Measurements from ENCODE around the gene GAA. TPM values are rescaled to one million over a fixed set of nuclear protein-coding genes. Genes with fewer than 3 reads are reported as not detected.
"Not testable (repeated sequence)": the region's sequence is repeated elsewhere in the genome, so short reads cannot be mapped to it uniquely, and the experiment has no call there.

GAA gene
- total RNA-seq, 3 donors from 2014 or later: 40.6 to 80.3 (median 56.5) TPM

GRCh38 chr17:80153004-80153403 is 51.6 kb downstream of the GAA start:
- TF ChIP-seq POLR2A (IDR thresholded peaks at IDR 0.05) (no peak), POLR2AphosphoS5 (IDR thresholded peaks at IDR 0.05) (no peak), CTCF (IDR thresholded peaks at IDR 0.05) (no peak)

GRCh38 chr17:80154166-80154565 is 52.8 kb downstream of the GAA start:
- intact Hi-C loops (cut with DNase I; ENCODE audit: low total_unique reads): no loop called here
- Histone ChIP-seq H3K27me3 (no peaks in the 10 kb centered on the region), H3K9me3 (peaks cover 3 to 5% of the 10 kb centered on the region in 2 donors), H3K4me1 (no peaks in the 10 kb centered on the region), H3K4me3 (no peak overlapping the region), H3K27ac (no peak overlapping the region), H3K36me3 (no peaks in the 10 kb centered on the region)
- DNase-seq (ENCODE audit: low spot score in 2 of 2): no peak
- TF ChIP-seq CTCF (IDR thresholded peaks at IDR 0.05): no peak
- no peak for TF ChIP-seq POLR2A (IDR thresholded peaks at IDR 0.05)
- no peak for TF ChIP-seq POLR2AphosphoS5 (IDR thresholded peaks at IDR 0.05)

More at GRCh38 chr17:80153004-80153403, 51.6 kb downstream of the GAA start:
- no peaks in the 10 kb centered on the region for H3K36me3 ChIP-seq
- intact Hi-C loops (cut with DNase I; ENCODE audit: low total_unique reads): no loop called here
- H3K9me3 ChIP-seq: peaks cover 3 to 5% of the 10 kb centered on the region in 2 donors
- H3K4me1 ChIP-seq: no peaks in the 10 kb centered on the region
- H3K4me3 ChIP-seq: no peak overlapping the region
- no peaks in the 10 kb centered on the region for H3K27me3 ChIP-seq
- peak overlapping the region in 1 of 2 donors; percentile 74 for H3K27ac ChIP-seq
- DNase-seq (ENCODE audit: low spot score in 2 of 2): no peak

GRCh38 chr17:80155600-80155999 is 54.2 kb downstream of the GAA start:
- H3K36me3 ChIP-seq; H3K4me1 ChIP-seq; H3K27ac ChIP-seq; H3K4me3 ChIP-seq; intact Hi-C loops (cut with DNase I; ENCODE audit: low total_unique reads); H3K9me3 ChIP-seq; DNase-seq (ENCODE audit: low spot score in 2 of 2); H3K27me3 ChIP-seq: not testable (repeated sequence)

GRCh38 chr17:80158846-80159245 is 57.5 kb downstream of the GAA start:
- no peaks in the 10 kb centered on the region for H3K4me1 ChIP-seq
- intact Hi-C loops (cut with DNase I; ENCODE audit: low total_unique reads): no loop called here
- no peaks in the 10 kb centered on the region for H3K27me3 ChIP-seq
- DNase-seq (ENCODE audit: low spot score in 2 of 2): no peak
- peaks cover 3 to 5% of the 10 kb centered on the region in 2 donors for H3K9me3 ChIP-seq
- no peak overlapping the region for H3K27ac ChIP-seq
- TF ChIP-seq CTCF (IDR thresholded peaks at IDR 0.05) (no peak), POLR2A (IDR thresholded peaks at IDR 0.05) (no peak), POLR2AphosphoS5 (IDR thresholded peaks at IDR 0.05) (no peak)
- no peaks in the 10 kb centered on the region for H3K36me3 ChIP-seq
- no peak overlapping the region for H3K4me3 ChIP-seq

- Histone ChIP-seq H3K9me3 (peaks cover 3 to 4% of the 10 kb centered on the region in 2 donors), H3K4me3 (no peak overlapping the region), H3K36me3 (no peaks in the 10 kb centered on the region), H3K27ac (no peak overlapping the region), H3K27me3 (no peaks in the 10 kb centered on the region), H3K4me1 (no peaks in the 10 kb centered on the region)
- DNase-seq (ENCODE audit: low spot score in 2 of 2): no peak
- intact Hi-C loops (cut with DNase I; ENCODE audit: low total_unique reads): no loop called here
- TF ChIP-seq CTCF (IDR thresholded peaks at IDR 0.05) (no peak), POLR2A (IDR thresholded peaks at IDR 0.05) (no peak), POLR2AphosphoS5 (IDR thresholded peaks at IDR 0.05) (no peak)
Measured at GRCh38 chr17:80160536-80160935, 59.2 kb downstream of the GAA start.

- no peak overlapping the region for H3K27ac ChIP-seq
- no peak overlapping the region for H3K4me3 ChIP-seq
- no peaks in the 10 kb centered on the region for H3K4me1 ChIP-seq
- intact Hi-C loops (cut with DNase I; ENCODE audit: low total_unique reads): no loop called here
- no peaks in the 10 kb centered on the region for H3K36me3 ChIP-seq
- no peaks in the 10 kb centered on the region for H3K9me3 ChIP-seq
- H3K27me3 ChIP-seq: no peaks in the 10 kb centered on the region
- TF ChIP-seq CTCF (IDR thresholded peaks at IDR 0.05): no peak
- TF ChIP-seq POLR2AphosphoS5 (IDR thresholded peaks at IDR 0.05): no peak
- no peak for TF ChIP-seq POLR2A (IDR thresholded peaks at IDR 0.05)
- DNase-seq (ENCODE audit: low spot score in 2 of 2): no peak
Measured at GRCh38 chr17:80163336-80163735, 62.0 kb downstream of the GAA start.

Data from breast epithelium (tissue), 4 donors.